Thoracic aorta (tissue), 2 donors: ENCODE measurements around the gene PRKN. TPM values are rescaled to one million over a fixed set of nuclear protein-coding genes. Genes with fewer than 3 reads are reported as not detected.
"Not testable (repeated sequence)": the region's sequence is repeated elsewhere in the genome, so short reads cannot be mapped to it uniquely, and the experiment has no call there.

Experiments
- ATAC-seq: fragments of 150-250 bp; one replicate; pipeline ENCODE4 v1.8.0; 2017; ENCODE audit warnings: low read depth; ENCODE audit not compliant: insufficient number of reproducible peaks, low FRiP score
- DNase-seq: peaks from one replicate; pipeline ENCODE4 v3.0.0-alpha.2; 2020; ENCODE audit warnings: low spot score
- H3K27ac ChIP-seq, 2 donors: fragments of 200-600 bp; sonication (generic); 1 replicate in 1 of 2; 2 replicates in 1 of 2; pipeline ENCODE4 v1.5.1; 2016; ENCODE audit warnings: mild to moderate bottlenecking in 2 of 2, moderate library complexity in 2 of 2
- H3K27me3 ChIP-seq: fragments of 200-600 bp; sonication (generic); replicated peaks from 2 replicates; pipeline ENCODE4 v1.6.0; 2016; ENCODE audit warnings: mild to moderate bottlenecking; ENCODE audit not compliant: insufficient read depth
- H3K36me3 ChIP-seq: fragments of 200-600 bp; sonication (generic); one replicate; pipeline ENCODE4 v1.5.1; 2016
- H3K4me1 ChIP-seq, 2 donors: fragments of 200-600 bp; sonication (generic); 1 replicate in 1 of 2; 2 replicates in 1 of 2; pipeline versions ENCODE4 v1.5.1 to v1.6.0; 2016; ENCODE audit warnings: low read depth in 2 of 2, mild to moderate bottlenecking in 1 of 2; ENCODE audit not compliant: control insufficient read depth in 1 of 2
- H3K4me3 ChIP-seq: fragments of 200-600 bp; sonication (generic); 2 replicates; pipeline ENCODE4 v1.5.1; 2016; ENCODE audit warnings: mild to moderate bottlenecking
- H3K9me3 ChIP-seq: fragments of 200-600 bp; sonication (generic); 2 replicates; pipeline ENCODE4 v1.5.1; 2016
- CTCF ChIP-seq: fragments of 200-600 bp; sonication (generic); IDR thresholded peaks from one replicate; pipeline ENCODE4 v1.5.1; 2019; ENCODE audit warnings: antibody characterized with exemption
- total RNA-seq, 2 donors: library from RNA; depleted of rRNA; stranded (reverse); fragments of >200 nt; gene quantifications; one replicate each; pipeline versions ENCODE4 v1.1.0 to v1.2.3, GENCODE V29; 2016

The PRKN gene
- total RNA-seq, 2 donors from 2014 or later, result 10.4 to 23.8 TPM

- Histone ChIP-seq H3K27ac (no peak overlapping the region), H3K27me3 (no peaks in the 10 kb centered on the region), H3K9me3 (no peaks in the 10 kb centered on the region), H3K4me3 (no peak overlapping the region), H3K4me1 (no peaks in the 10 kb centered on the region), H3K36me3 (no peaks in the 10 kb centered on the region)
- ATAC-seq (no peak), DNase-seq (no peak)
- TF ChIP-seq CTCF, result no peak
These were observed 894.9 kb downstream of the PRKN start for GRCh38 chr6:161832622-161833021.

GRCh38 chr6:161830866-161831616 lies 896.5 kb downstream of the PRKN start:
- no peaks in the 10 kb centered on the region for H3K4me1 ChIP-seq
- no peaks in the 10 kb centered on the region for H3K36me3 ChIP-seq
- no peaks in the 10 kb centered on the region for H3K27me3 ChIP-seq
- TF ChIP-seq CTCF, result no peak
- ATAC-seq, result no peak
- no peaks in the 10 kb centered on the region for H3K9me3 ChIP-seq
- H3K4me3 ChIP-seq, result no peak overlapping the region
- no peak overlapping the region for H3K27ac ChIP-seq
- DNase-seq, result no peak

GRCh38 chr6:161829291-161829729 lies 898.3 kb downstream of the PRKN start:
- TF ChIP-seq CTCF, result no peak

GRCh38 chr6:161828355-161828754 lies 899.2 kb downstream of the PRKN start:
- Histone ChIP-seq H3K27ac (no peak overlapping the region), H3K36me3 (no peaks in the 10 kb centered on the region), H3K4me1 (no peaks in the 10 kb centered on the region), H3K9me3 (no peaks in the 10 kb centered on the region), H3K4me3 (no peak overlapping the region), H3K27me3 (no peaks in the 10 kb centered on the region)
- DNase-seq (no peak), ATAC-seq (no peak)
- no peak for TF ChIP-seq CTCF

More at GRCh38 chr6:161829291-161829729, 898.3 kb downstream of the PRKN start:
- no peaks in the 10 kb centered on the region for H3K27me3 ChIP-seq
- no peaks in the 10 kb centered on the region for H3K9me3 ChIP-seq
- no peak for ATAC-seq
- no peaks in the 10 kb centered on the region for H3K36me3 ChIP-seq
- H3K4me3 ChIP-seq, result no peak overlapping the region
- no peak for DNase-seq
- no peaks in the 10 kb centered on the region for H3K4me1 ChIP-seq
- no peak overlapping the region for H3K27ac ChIP-seq

- Histone ChIP-seq H3K27ac (no peak overlapping the region), H3K4me3 (no peak overlapping the region), H3K9me3 (no peaks in the 10 kb centered on the region), H3K4me1 (no peaks in the 10 kb centered on the region), H3K36me3 (no peaks in the 10 kb centered on the region), H3K27me3 (no peaks in the 10 kb centered on the region)
- DNase-seq (no peak), ATAC-seq (no peak)
- no peak for TF ChIP-seq CTCF
These were observed 901.1 kb downstream of the PRKN start for GRCh38 chr6:161826512-161826911.

- H3K36me3 ChIP-seq, H3K4me3 ChIP-seq, H3K27me3 ChIP-seq, H3K4me1 ChIP-seq, H3K9me3 ChIP-seq, ATAC-seq, DNase-seq, H3K27ac ChIP-seq: not testable (repeated sequence)
These were observed 905.4 kb downstream of the PRKN start for GRCh38 chr6:161822204-161822603.
